T-helper 1 cell (primary cell): Measurements from ENCODE around the gene SLC2A13.
"Not testable (repeated sequence)": the region's sequence is repeated elsewhere in the genome, so short reads cannot be mapped to it uniquely, and the experiment has no call there.

ENCODE experiments used
- DNase-seq, 5 donors: peaks; one replicate each; pipeline ENCODE4 v3.0.0-alpha.2; 2012 to 2020

The SLC2A13 gene

DNA sequence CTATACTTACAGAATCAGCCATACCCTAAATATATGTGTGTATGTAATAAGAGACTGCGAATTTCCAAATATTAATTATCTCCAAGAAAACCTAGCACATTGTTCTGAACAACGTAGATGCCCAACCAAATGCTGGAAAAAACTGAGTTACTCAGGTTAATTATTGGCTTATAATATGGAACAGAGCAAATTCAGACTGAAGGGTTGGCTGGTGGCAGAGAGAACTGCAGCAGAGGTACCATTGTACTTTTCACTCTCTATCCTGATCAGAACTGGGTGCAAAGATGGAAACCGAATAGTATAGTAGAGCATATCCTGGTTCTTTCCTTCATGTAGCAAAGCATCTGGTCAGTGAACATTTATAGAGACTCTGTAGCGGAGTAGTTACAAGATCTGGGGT lies 185.7 kb downstream of the SLC2A13 start:
- DNase-seq, result no peak

DNA sequence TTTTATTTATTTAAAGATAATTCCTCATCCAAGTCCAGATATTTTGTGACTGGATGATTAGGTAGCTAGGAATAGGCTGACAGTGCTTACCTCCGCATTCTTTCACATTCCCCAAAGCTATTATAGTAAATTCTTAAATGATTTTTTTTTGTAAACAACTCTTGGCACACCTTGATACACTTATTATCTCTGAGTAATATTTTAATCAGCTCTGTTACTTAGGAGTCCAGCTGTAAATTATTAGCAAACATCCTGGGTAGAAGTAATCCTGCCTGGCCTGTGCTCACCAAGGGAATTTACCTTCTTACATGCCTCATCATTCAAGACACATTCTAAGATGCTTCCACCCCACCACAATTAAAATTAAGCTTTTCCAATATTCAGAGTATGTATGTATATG lies 186.1 kb downstream of the SLC2A13 start:
- DNase-seq, result no peak

DNA sequence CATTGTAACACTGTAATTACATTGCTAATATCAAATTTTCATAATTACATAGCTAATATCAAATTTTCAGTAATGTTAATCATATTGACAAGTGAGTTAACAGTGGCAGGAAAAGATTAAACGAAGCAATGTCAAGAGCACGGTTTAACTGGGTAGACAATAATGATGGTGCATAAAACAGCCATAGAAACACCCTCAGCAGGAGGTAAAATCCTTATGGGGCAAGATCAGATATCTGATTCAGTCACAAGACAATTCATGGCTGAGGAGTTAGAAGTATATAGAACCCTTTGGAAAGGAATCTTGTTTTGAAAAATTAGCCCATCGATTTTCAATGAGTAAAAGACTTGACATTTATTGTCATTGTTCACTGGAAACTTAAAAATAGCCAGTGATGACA lies 190.6 kb downstream of the SLC2A13 start:
- DNase-seq, result no peak

DNA sequence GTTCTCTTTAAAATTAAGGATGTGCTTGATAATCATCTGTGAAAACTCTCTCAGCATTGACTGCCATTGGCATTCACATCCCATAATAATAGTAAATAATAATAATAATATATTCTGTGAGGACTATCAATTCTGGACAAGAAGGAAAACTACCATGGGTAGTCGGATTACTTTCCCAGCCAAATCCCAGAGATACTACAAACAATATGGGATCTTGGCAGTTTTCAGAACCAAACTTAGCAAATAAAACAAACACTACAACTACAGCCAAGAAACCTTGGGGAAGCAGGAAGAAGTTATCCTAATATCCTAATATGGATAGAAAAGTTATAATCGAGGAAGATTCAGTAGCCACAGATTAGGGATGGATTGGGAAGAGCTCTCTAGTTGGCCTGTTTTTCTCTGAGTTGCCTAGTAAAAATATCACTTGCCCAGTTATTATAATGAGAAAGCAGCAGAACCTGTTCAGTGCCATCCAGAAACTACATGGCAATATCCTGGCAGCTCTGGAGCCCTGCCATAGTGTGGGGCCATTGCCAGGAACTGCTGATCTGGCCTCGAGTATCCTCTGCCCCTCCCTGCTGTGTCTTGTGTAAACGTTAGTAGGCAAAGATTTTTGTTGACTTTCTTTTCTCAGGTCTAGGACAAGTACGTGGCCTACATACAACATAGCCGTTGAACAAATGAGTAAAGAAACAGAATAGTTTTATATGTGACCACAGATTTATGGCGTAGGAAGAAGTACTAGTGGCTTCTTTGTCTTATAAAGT lies 193.5 kb downstream of the SLC2A13 start:
- no peak for DNase-seq

DNA sequence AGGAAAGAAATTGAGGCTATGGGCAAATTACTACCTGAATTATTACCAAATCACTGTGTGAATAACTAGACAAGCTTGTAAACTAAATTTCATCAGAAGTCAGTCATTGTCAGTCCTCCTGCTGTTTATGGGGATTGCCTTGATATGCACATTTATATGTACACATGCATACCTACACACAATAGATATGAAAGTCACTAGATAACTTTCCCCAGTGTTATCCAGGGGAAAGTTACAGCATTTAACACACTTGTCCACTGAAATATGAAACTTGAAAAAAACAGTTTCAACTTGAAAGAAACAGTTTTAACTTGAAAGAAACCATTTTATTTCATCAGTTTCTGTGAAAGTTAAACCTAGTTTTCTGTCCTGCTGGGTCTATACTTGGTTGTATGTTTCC lies 199.6 kb downstream of the SLC2A13 start:
- no peak for DNase-seq

DNA sequence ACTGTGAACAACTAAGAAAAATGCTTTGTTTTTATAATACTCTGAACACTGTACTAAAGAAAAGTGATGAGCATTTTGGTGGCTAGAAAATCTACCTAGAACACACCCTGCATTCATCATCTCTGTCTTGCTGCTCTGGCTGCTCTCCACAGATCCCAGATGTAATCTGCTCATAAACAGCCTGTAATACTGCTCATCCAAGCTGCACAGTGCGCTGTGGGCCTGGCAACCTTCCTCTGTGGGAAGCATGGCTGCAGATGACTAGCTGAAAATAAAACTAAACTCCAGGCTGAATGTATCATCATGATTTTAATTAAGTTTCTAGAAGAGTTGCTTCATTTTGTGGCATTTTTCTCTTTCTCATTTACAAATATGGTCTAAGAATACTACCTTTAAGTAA lies 200.7 kb downstream of the SLC2A13 start:
- no peak for DNase-seq

DNA sequence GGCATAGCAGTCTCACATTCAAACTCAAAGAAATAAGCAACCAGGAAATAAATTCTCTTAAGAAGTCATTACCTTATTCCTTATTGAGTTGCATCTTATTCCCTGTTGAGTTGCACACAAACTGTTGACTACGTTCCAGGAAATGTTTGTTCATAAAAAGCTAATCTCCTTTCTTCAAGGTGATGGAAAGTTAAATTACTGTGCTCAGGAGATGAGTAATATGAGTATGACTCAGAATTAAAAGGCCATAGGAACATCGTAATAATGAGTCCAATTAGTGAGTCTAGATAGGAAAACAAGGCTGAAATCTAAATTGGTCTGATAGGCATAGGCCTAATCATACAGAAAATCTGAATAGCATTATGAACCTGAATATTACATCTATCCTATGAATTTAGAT lies 203.1 kb downstream of the SLC2A13 start:
- DNase-seq, result peak in 1 of 5 donors; percentile 6

DNA sequence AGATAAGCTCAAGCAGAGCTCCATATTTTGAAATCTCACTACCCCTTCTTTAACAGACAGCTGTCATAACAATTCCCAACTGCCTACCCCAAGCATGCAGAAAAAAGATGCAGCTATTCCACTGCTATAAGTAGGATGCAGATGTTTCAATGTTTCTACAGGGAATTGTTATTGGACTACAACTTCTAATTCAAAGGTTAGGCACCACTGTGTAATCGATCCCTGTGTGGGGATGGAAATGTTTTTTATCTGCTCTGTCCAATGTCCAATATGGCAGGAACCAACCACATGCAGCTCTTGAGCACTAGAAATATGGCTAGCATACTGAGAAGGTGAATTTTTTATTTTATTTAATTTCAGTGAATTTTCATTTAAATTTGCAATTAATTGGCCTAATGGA lies 208.6 kb downstream of the SLC2A13 start:
- no peak for DNase-seq

DNA sequence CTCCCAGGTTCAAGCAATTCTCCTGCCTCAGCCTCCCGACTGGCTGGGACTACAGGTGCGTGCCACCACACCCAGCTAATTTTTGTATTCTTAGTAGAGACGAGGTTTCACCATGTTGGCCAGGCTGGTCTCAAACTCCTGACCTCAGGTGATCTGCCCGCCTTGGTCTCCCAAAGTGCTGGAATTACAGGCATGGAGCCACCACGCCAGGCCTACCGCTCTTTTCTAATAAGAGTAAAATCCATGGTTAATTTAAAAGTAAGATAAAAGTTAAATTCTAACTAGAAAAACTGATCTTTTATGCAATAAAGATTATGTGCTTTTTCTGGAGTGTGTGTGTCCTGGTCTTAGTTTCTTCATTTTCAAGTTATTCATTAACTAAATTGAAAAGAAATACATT lies 212.5 kb downstream of the SLC2A13 start:
- DNase-seq, result not testable (repeated sequence)

DNA sequence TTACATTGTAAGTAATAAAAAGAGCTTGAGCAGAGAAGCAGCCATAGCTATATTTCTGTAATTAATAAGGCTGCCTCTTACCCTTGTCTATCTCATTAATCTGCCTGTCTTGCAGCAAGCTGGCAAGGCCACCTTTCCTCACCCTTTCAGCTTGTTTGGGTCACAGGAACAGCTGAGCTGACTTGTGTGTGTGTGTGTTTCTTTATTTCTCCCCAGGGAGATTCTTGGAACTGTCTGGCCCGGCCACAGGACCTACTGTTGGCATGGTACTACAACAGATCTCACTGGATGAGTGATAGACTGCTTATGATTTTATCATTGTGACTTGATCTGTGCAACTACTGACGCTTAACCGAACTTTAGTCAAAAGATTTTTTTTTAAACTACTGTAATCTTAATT lies 213.7 kb downstream of the SLC2A13 start:
- DNase-seq, result no peak

DNA sequence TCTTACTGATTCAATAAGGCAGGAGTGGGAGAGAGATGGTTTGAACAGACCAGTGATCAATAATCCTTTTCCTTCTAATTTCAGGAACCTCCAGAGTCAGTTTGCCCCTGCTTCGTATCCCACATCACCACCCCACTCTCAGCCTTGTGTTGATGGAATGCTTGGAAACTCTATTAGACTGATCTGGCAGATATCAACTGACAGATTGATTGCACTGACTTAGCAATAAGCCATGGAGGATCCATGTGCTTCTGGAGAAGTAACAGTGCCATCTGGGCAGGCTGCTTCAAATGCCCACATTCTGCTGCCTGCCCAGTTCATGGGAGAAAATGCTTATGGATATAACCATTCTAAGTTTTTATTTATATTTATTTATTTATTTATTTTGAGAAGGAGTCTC lies 218.0 kb downstream of the SLC2A13 start:
- no peak for DNase-seq

DNA sequence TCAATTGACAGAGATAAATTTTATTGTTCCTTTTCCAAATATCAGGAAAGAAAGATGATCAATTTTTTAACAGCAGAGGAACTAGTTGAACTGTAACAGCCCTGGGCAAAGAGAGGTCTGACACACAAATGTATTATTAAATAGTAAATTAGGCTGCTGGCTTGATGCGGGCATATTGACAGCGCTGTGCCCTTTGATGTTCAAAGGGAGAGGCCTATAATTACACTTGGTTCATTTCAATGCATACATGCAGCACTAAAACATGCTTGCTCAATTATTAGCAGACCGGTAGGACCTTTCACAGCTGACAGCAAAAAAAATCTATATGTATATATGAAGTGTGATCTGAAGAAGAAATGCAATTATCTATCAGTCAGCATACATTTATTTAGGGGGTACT lies 219.8 kb downstream of the SLC2A13 start:
- no peak for DNase-seq

DNA sequence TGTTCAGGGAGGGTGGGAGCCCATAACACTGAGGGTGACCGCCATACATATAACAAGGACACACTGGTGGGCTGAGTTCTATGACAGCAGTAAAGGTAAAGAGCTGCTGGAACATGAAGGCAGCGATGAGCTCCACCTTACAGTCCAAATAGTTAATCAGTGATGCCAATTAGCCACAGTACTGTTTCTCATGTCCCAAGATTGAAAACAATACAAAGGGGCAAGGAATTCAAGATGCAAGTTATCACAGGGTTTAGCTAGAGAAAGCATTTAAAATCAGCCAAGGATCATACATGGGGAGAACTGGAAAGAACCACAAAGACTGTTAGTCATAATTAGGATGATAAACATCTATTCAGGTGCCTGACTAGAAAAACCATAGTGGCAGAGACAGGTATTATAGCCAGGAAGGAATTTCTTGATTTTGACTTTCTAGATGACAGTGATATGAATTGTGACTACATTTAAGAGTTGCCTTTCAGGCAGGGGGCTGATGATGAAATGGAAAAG lies 221.2 kb downstream of the SLC2A13 start:
- DNase-seq, result no peak

DNA sequence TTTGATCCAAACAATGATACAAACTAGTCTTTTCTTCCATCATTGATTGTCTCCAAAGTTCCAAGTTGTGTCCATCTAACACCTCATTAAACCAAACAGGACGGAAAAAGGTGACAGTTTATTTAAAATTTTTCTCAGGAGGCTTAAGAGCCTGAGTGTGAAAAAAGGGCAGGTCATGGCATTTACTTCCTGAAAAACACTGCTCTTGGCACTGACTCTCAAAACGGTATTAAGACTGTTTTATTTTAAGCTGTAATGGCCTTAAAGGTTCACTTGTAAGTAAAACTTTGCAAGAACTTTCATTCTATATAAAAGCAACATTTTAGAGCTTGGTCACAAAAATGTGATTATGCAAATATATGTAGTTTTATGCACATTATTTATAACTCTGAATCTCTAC lies 222.5 kb downstream of the SLC2A13 start:
- no peak for DNase-seq

DNA sequence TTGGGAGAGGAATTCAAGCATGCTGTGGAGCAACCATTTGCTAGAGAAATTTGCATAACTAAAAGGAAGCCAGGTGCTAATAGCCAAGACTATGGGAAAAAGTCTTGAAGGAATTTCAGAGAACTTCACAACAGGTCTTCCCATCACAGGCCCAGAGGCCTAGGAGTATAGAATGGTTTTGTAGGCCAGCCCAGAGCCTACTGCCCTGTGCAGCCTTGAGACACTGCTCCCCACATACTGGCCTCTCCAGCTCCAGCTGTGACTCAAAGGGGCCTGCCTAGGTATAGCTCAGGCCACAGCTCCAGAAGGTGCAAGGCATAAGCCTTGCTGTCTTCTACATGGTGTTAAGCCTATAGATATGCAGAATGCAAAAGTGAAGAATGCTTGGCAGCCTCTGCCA lies 227.1 kb downstream of the SLC2A13 start:
- DNase-seq, result no peak

DNA sequence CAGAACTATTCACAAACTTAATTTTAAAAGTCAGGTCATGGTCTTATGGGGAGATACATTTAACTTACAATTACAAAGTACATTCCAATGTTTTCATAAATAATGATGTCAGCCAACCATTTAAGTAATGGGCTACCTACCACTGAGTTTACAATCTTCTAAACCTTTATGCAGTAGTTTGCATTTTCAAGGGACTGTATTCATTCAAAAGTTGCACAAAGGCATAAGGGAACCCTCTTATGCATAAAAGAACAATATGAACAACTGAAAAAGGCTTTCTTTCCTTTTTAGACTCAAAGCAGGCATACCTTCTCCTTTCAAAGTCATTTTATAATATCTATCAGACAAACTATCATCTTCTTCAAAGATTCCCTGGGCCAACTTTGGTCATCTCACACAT lies 230.2 kb downstream of the SLC2A13 start:
- DNase-seq, result no peak

DNA sequence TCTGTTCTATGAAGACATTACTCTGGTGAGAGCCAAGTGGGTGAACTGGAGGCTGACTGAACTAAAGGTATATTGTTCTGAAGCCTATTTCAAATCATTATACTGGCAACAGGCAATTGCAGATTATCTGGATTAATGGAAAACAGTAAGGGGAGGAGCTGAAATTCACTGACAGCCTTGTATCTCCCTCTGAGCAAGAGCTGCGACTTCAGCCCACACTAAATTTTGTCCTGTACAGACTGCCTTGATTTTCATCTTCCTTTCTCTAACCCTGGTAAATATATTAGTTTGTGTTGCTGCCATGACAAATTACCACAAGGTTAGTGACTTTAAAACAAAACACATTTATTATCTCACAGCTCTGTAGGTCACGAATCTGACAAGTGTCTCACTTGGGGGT lies 231.1 kb downstream of the SLC2A13 start:
- no peak for DNase-seq

DNA sequence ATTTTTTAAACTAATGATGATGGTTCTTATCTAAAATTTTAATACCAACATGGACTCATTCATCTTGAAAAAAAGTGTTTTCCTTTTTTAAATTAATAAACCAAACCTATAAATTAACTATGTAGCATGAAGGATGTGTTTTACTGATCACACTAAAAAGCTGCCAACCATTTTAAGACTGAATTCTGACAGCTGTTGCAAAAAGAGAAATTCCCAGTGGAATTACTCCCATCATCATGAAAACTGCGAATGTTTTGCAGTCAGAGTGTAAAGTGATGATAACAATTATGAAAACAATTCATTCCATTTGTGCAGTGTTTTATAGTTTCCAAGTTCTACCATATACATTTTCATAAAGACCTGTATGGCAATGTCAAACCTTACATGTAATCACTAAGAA lies 232.8 kb downstream of the SLC2A13 start:
- DNase-seq, result no peak

DNA sequence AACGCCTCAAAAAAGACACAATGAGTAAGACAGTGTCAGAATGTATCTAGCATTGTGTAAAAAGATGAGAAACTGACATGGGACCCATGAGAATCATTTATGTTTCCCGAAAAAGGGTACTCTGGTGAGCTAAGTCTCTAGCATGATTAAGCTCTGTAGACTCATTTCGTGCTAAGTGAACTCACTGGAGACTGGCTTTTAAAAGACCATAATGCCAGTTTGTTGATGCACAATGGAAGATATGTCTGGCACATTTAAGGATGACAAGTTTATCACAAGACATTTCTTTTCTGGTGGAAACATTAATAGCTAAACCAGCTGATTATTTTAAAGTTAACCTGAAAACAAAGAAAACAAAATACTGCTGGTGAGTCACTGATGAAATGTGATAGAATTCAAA lies 233.5 kb downstream of the SLC2A13 start:
- DNase-seq, result no peak

DNA sequence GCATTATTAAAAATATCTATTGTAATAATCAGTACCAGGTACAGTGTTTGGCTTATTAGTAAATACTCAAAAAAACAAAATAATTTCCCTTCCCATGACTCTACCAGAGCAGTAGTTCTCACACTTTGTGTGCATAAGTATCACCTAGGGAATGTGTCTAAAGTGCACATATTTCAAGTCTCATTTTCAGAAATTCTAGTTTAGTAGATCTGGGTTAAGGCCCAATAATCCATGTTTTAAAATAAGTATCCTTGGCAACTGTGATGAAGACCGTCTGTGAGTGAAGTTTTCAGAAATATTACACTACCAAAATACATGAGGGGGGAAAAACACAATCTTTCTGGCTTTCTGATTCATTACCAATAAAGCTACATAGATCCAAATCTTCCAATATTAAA lies 237.6 kb downstream of the SLC2A13 start:
- no peak for DNase-seq

DNA sequence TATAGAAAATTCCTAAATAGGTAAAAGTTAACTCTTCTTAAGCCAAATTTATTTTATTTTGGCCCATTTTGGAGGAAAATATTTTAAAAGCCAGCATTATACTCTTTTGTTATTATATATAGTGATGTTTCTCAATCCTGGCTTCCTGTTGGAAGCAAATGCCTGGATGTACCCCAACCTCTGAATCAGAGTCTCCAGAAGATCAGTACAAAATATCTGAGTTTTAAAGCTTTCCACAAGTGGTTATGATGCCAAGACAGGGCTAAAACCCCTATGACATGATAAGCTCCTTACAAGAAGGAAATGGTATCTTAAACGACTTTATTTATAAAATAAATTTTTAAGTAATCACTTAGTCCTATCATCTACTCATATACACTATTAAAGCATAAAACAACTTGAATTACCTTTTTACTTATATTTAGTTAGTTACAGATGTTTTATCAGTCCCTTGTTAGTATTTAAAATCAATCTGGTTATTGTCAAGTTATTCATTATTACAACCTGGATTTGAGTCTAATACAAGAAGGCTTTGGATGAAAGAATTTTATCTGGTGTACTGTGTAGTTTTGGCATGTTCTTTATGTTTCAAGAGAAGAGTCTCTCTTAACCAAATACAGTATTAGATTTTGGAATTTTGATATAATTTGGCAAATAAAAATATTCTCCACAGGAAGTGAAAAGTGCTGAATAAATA lies 238.1 kb downstream of the SLC2A13 start:
- no peak for DNase-seq

DNA sequence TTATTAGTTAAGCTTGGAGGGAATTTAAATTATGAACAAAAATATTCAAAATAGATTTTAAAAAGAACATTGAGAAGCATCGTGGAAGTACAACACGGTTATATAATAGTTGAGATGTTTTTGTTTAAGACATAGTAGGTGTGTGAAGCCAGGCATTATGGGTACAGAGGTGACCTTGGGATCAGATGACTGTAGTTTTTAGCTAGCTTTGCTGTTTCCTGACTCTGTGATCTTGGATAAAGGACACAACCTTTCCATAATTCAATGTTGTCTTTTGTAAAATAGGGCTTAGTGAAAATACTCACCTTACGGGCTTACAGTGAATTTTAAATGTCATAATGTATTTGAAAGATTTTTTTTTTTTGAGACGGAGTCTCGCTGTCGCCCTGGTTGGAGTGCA lies 239.7 kb downstream of the SLC2A13 start:
- DNase-seq, result no peak

DNA sequence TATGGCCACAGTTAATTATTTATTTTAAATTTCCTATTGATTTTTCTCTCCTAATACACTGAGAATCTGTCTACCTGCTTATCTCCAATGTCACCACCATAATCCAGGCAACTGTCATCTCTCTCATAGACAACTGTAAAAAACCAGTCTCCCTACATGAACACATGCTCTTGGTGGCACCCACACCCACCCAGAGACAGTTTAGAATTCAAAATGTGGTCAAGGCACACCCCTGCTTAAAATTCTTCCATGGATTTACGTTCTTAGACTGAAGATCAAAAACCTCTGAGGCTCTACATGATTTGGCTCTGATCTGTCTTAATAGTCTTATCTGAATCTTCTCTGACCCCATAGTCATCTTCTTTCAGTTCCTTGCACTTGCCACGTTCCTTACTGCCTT lies 245.2 kb downstream of the SLC2A13 start:
- no peak for DNase-seq

DNA sequence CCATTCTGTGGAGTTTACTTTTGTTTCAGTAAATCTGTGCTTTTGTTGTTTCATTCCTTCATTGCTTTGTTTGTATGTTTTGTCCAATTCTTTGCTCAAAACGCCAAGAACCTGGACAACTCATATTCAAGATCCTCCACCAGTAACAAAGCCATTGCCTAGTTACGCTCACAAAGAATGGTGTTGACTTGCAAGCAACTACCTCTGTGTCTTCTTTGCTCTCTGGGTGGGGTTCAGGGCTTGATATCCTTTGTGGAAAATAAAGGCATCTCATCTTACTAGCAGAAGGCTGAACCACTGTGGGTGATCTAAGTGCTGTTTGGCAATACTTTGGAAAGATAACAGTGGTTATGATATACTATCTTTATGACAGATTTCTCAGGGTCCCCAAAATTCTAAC lies 252.9 kb downstream of the SLC2A13 start:
- DNase-seq, result no peak

DNA sequence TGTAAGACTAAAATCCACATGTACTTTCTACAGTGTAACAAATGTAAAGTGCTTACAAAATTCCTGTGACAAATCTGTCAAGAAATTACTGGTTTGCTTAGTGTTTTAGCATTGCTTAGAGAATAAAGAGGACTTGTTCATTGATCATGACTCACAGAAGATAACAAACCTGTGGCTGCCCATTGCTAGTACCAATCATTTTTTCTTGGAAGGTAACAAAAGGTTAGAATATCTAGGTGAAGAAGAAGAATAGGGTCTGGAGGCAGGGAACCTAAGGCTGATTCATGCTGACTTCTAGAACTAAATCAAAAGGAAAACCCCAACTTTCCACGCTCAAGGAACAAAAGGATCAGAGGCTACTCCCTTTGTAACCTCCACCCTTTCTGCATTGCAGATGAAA lies 253.5 kb downstream of the SLC2A13 start:
- DNase-seq, result no peak
